WTC11 (cell line): ENCODE measurements around the gene MYBPHL. TPM values are rescaled to one million over a fixed set of nuclear protein-coding genes. Genes with fewer than 3 reads are reported as not detected.

ENCODE experiments used
- ATAC-seq: fragments of 200-7000 bp; cut with Tn5 transposase; 2 replicates; pipeline ENCODE4 v1.10.0; 2021; ENCODE audit warnings: mild to moderate bottlenecking, moderate library complexity
- CTCF ChIA-PET: fragments of 300-600 bp; sonication (Branson Sonifier 250); formaldehyde crosslinking; loops from one replicate; lab custom pipeline; 2021; ENCODE audit warnings: antibody characterized with exemption; lab: Charles Lee
- POLR2A ChIA-PET: fragments of 350-600 bp; sonication (Branson Sonifier 250); formaldehyde crosslinking; loops from one replicate; lab custom pipeline; 2021; ENCODE audit warnings: antibody characterized with exemption; lab: Charles Lee
- DNase-seq: peaks from one replicate; pipeline ENCODE4 v3.0.0; 2021; ENCODE audit warnings: low spot score
- H3K27ac Mint-ChIP-seq: 2 replicates; pipeline ENCODE4 v1.8.0; 2021; ENCODE audit warnings: mixed read lengths
- H3K27me3 Mint-ChIP-seq: 2 replicates; pipeline ENCODE4 v1.8.0; 2021; ENCODE audit warnings: low read depth, mild to moderate bottlenecking, moderate library complexity, mixed read lengths
- H3K36me3 Mint-ChIP-seq: 2 replicates; pipeline ENCODE4 v1.8.0; 2021; ENCODE audit warnings: mixed read lengths
- H3K4me1 Mint-ChIP-seq: 2 replicates; pipeline ENCODE4 v1.8.0; 2022; ENCODE audit warnings: mixed read lengths
- H3K4me3 Mint-ChIP-seq: 2 replicates; pipeline ENCODE4 v1.8.0; 2021; ENCODE audit warnings: mild to moderate bottlenecking, moderate library complexity, mixed read lengths
- H3K9me3 Mint-ChIP-seq: 2 replicates; pipeline ENCODE4 v1.8.0; 2021; ENCODE audit warnings: mixed read lengths
- CBFB ChIP-seq: sonication (generic); formaldehyde crosslinking; IDR thresholded peaks from 2 replicates; pipeline ENCODE4 v1.8.1; 2022; ENCODE audit warnings: mild to moderate bottlenecking, low read depth, missing genetic modification reagents
- E2F5 ChIP-seq: sonication (generic); formaldehyde crosslinking; IDR thresholded peaks from 2 replicates; pipeline ENCODE4 v1.8.1; 2022; ENCODE audit warnings: mild to moderate bottlenecking, moderate library complexity, missing genetic modification reagents
- ERG ChIP-seq: fragments of 250-450 bp; sonication (Bioruptor Pico); IDR thresholded peaks from 2 replicates; pipeline ENCODE4 v1.8.0; 2021; ENCODE audit warnings: mild to moderate bottlenecking
- FOXJ3 ChIP-seq: sonication (generic); formaldehyde crosslinking; IDR thresholded peaks from 2 replicates; pipeline ENCODE4 v1.9.0; 2021; ENCODE audit warnings: missing genetic modification reagents, mild to moderate bottlenecking, borderline replicate concordance
- GABPB1 ChIP-seq: sonication (generic); formaldehyde crosslinking; IDR thresholded peaks from 2 replicates; pipeline ENCODE4 v1.8.1; 2023; ENCODE audit warnings: mild to moderate bottlenecking, missing genetic modification reagents
- HMGA2 ChIP-seq: fragments of 250-450 bp; sonication (Bioruptor Pico); IDR thresholded peaks from 2 replicates; pipeline ENCODE4 v1.4.0; 2021; ENCODE audit warnings: mild to moderate bottlenecking, moderate library complexity
- JUN ChIP-seq: sonication (generic); formaldehyde crosslinking; IDR thresholded peaks from 2 replicates; pipeline ENCODE4 v1.8.0; 2023; ENCODE audit warnings: mild to moderate bottlenecking, missing genetic modification reagents
- NFATC4 ChIP-seq: fragments of 250-450 bp; sonication (Bioruptor Pico); IDR thresholded peaks from 2 replicates; pipeline ENCODE4 v1.9.0; 2021; ENCODE audit warnings: mild to moderate bottlenecking
- NR3C1 ChIP-seq: sonication (generic); formaldehyde crosslinking; conservative IDR thresholded peaks from 2 replicates; pipeline ENCODE4 v1.8.1; 2023; ENCODE audit warnings: low read depth, mild to moderate bottlenecking, missing genetic modification reagents
- OVOL2 ChIP-seq: fragments of 250-450 bp; sonication (Bioruptor Pico); IDR thresholded peaks from 2 replicates; pipeline ENCODE4 v1.9.0; 2021; ENCODE audit warnings: mild to moderate bottlenecking, borderline replicate concordance
- PREB ChIP-seq: sonication (generic); formaldehyde crosslinking; IDR thresholded peaks from 2 replicates; pipeline ENCODE4 v1.8.1; 2022; ENCODE audit warnings: mild to moderate bottlenecking, missing genetic modification reagents, moderate library complexity, borderline replicate concordance
- PRRX2 ChIP-seq: fragments of 250-450 bp; sonication (Bioruptor Pico); IDR thresholded peaks from 2 replicates; pipeline ENCODE4 v1.8.0; 2021; ENCODE audit warnings: mild to moderate bottlenecking
- SMAD3 ChIP-seq: sonication (generic); formaldehyde crosslinking; IDR thresholded peaks from 2 replicates; pipeline ENCODE4 v1.8.0; 2022; ENCODE audit warnings: missing genetic modification reagents, mild to moderate bottlenecking, borderline replicate concordance
- SMAD4 ChIP-seq: sonication (generic); formaldehyde crosslinking; IDR thresholded peaks from 2 replicates; pipeline ENCODE4 v1.8.0; 2022; ENCODE audit warnings: mild to moderate bottlenecking, missing genetic modification reagents
- ZMAT4 ChIP-seq: fragments of 250-450 bp; sonication (Bioruptor Pico); IDR thresholded peaks from 2 replicates; pipeline ENCODE4 v1.9.0; 2021; ENCODE audit warnings: mild to moderate bottlenecking
- ZNF138 ChIP-seq: sonication (generic); formaldehyde crosslinking; conservative IDR thresholded peaks from 2 replicates; pipeline ENCODE4 v1.8.1; 2022; ENCODE audit warnings: mild to moderate bottlenecking, moderate library complexity, missing genetic modification reagents
- ZNF423 ChIP-seq: fragments of 250-450 bp; sonication (Bioruptor Pico); IDR thresholded peaks from 2 replicates; pipeline ENCODE4 v2.1.2; 2022; ENCODE audit warnings: mild to moderate bottlenecking, moderate library complexity
- ZNF532 ChIP-seq: fragments of 250-450 bp; sonication (Bioruptor Pico); IDR thresholded peaks from 2 replicates; pipeline ENCODE4 v1.9.0; 2021; ENCODE audit warnings: mild to moderate bottlenecking, borderline replicate concordance
- ZSCAN18 ChIP-seq: fragments of 250-450 bp; sonication (Bioruptor Pico); IDR thresholded peaks from 2 replicates; pipeline ENCODE4 v2.1.2; 2022; ENCODE audit warnings: mild to moderate bottlenecking, moderate library complexity
- total RNA-seq: library from RNA; stranded (reverse); gene quantifications from 3 replicates; pipeline ENCODE4 v1.2.3, GENCODE V29; 2021

MYBPHL gene
- total RNA-seq, 1 experiment from 2014 or later, result 1.2 TPM

- TF ChIP-seq FOXJ3 (CRISPR knock-in tag) (no peak), ZSCAN18 (CRISPR knock-in tag) (no peak), ZMAT4 (CRISPR knock-in tag) (no peak), E2F5 (CRISPR knock-in tag) (no peak)
- TF ChIP-seq, all 79 proteins: peak for 0
Measured at GRCh38 chr1:109247401-109248365, 59.1 kb downstream of the MYBPHL start (continued).

GRCh38 chr1:109246141-109246551 is 60.7 kb downstream of the MYBPHL start:
- POLR2A ChIA-PET, result no interaction called here
- Mint-ChIP-seq H3K4me1 (peaks cover 29% of the 10 kb centered on the region), H3K4me3 (no peak overlapping the region), H3K27me3 (peaks cover 32% of the 10 kb centered on the region), H3K36me3 (peaks cover 4% of the 10 kb centered on the region; the same call in 1 of the 2 replicates), H3K27ac (no peak overlapping the region), H3K9me3 (no peaks in the 10 kb centered on the region)
- CTCF ChIA-PET, result interaction anchor here (0.7 to 5.9 kb wide), 7 partner anchors 7 to 152 kb away, joined by 3 to 81 read pairs (median 3); partner anchors contain the start of genes PSRC1 and SORT1
- ATAC-seq (no peak), DNase-seq (no peak)
- no peak for TF ChIP-seq ERG (CRISPR knock-in tag)
- TF ChIP-seq NFATC4 (CRISPR knock-in tag), result no peak
- TF ChIP-seq ZNF532 (CRISPR knock-in tag), result no peak

GRCh38 chr1:109243860-109244552 is 62.8 kb downstream of the MYBPHL start:
- ChIA-PET CTCF (interaction anchor here (1.1 to 3.0 kb wide), 4 partner anchors 10 to 53 kb away, joined by 3 to 14 read pairs (median 3); partner anchors contain the start of gene SARS1), POLR2A (no interaction called here)
- Mint-ChIP-seq H3K4me1 (peaks cover 44% of the 10 kb centered on the region), H3K9me3 (no peaks in the 10 kb centered on the region), H3K27me3 (peaks cover 21% of the 10 kb centered on the region), H3K27ac (no peak overlapping the region), H3K4me3 (no peak overlapping the region), H3K36me3 (no peaks in the 10 kb centered on the region)
- ATAC-seq (no peak), DNase-seq (no peak)
- TF ChIP-seq SMAD3 (CRISPR knock-in tag) (no peak), ZNF138 (CRISPR knock-in tag) (no peak), GABPB1 (no peak), JUN (CRISPR knock-in tag) (no peak), NR3C1 (no peak), HMGA2 (CRISPR knock-in tag) (no peak), CBFB (no peak), OVOL2 (CRISPR knock-in tag) (no peak), ZNF423 (no peak), PREB (CRISPR knock-in tag) (no peak), PRRX2 (no peak), SMAD4 (CRISPR knock-in tag) (no peak)
